Natural killer cell (primary cell): Measurements from ENCODE around the gene OBSCN. TPM values are rescaled to one million over a fixed set of nuclear protein-coding genes. Genes with fewer than 3 reads are reported as not detected.

Experiments
- ATAC-seq, 3 donors: fragments of 150-1000 bp in 2 of 3; fragments of 200-7000 bp in 1 of 3; cut with Tn5 transposase; 1 replicate in 1 of 3; 2 replicates in 2 of 3; pipeline ENCODE4 v1.10.0; 2021; ENCODE audit warnings: mild to moderate bottlenecking in 2 of 3, moderate library complexity in 2 of 3
- DNase-seq, 2 donors: peaks; one replicate each; pipeline versions ENCODE4 v3.0.0 to v3.0.0-alpha.2; 2013 to 2021; ENCODE audit warnings: mixed read lengths in 1 of 2
- H3K27ac ChIP-seq: one replicate; pipeline ENCODE4 v1.5.1; 2013; ENCODE audit warnings: mild to moderate bottlenecking, low read length
- H3K27me3 ChIP-seq: one replicate; pipeline ENCODE4 v1.6.1; 2013; ENCODE audit warnings: low read length; ENCODE audit not compliant: control insufficient read depth, insufficient read depth
- H3K36me3 ChIP-seq: one replicate; pipeline ENCODE4 v1.6.1; 2013; ENCODE audit warnings: low read length; ENCODE audit not compliant: control insufficient read depth, insufficient read depth
- H3K4me1 ChIP-seq: one replicate; pipeline ENCODE4 v1.6.1; 2013; ENCODE audit warnings: low read length; ENCODE audit not compliant: control insufficient read depth, insufficient read depth
- H3K4me3 ChIP-seq: one replicate; pipeline ENCODE4 v1.5.1; 2013; ENCODE audit warnings: low read length
- H3K9me3 ChIP-seq: one replicate; pipeline ENCODE4 v1.6.1; 2013; ENCODE audit warnings: low read length; ENCODE audit not compliant: control insufficient read depth, insufficient read depth
- H3K27ac Mint-ChIP-seq, 2 donors: one replicate each; pipeline ENCODE4 v1.8.0; 2022; ENCODE audit warnings: mild to moderate bottlenecking in 2 of 2, mixed read lengths in 2 of 2, moderate library complexity in 1 of 2
- H3K27me3 Mint-ChIP-seq, 2 donors: one replicate each; pipeline ENCODE4 v1.8.0; 2022; ENCODE audit warnings: low read depth in 2 of 2, mixed read lengths in 2 of 2
- H3K36me3 Mint-ChIP-seq: one replicate; pipeline ENCODE4 v1.8.0; 2022; ENCODE audit warnings: mixed read lengths
- H3K4me1 Mint-ChIP-seq, 2 donors: one replicate each; pipeline ENCODE4 v1.8.0; 2022; ENCODE audit warnings: mixed read lengths in 2 of 2
- H3K4me3 Mint-ChIP-seq: one replicate; pipeline ENCODE4 v1.8.0; 2022; ENCODE audit warnings: mild to moderate bottlenecking, moderate library complexity, mixed read lengths
- H3K9me3 Mint-ChIP-seq, 2 donors: one replicate each; pipeline ENCODE4 v1.8.0; 2022; ENCODE audit warnings: mixed read lengths in 2 of 2
- CTCF ChIP-seq: fragments of 200-600 bp; IDR thresholded peaks from one replicate; pipeline ENCODE4 v1.8.0; 2022; ENCODE audit warnings: antibody characterized with exemption
- WGBS: methylation state at CpG from one replicate; pipeline ENCODE4 v1.1.7; 2013; ENCODE audit warnings: missing lambda C conversion rate; ENCODE audit not compliant: insufficient coverage; 5-methylcytosine and 5-hydroxymethylcytosine counted together
- intact Hi-C: fragments of 100-400 bp; cut with micrococcal nuclease; formaldehyde crosslinking; loops from one replicate; pipeline ENCODE4 v1.14.2; 2022
- total RNA-seq, 4 donors: library from RNA; stranded (reverse); fragments of 120-200 nt in 1 of 4; gene quantifications; one replicate each; pipeline versions ENCODE4 v1.2.3 to v1.2.4, GENCODE V29; 2013 to 2022

OBSCN gene
- total RNA-seq, 3 donors from 2014 or later (not counting 1 experiment from before 2014, with no cell fraction given) = 9.6 to 30.0 (median 14.3) TPM

GRCh38 chr1:228363686-228364067 is 155.8 kb downstream of the OBSCN start:
- Histone ChIP-seq H3K27me3 (no peaks in the 10 kb centered on the region), H3K27ac (no peak overlapping the region), H3K4me1 (peaks cover 8% of the 10 kb centered on the region), H3K36me3 (no peaks in the 10 kb centered on the region), H3K4me3 (no peak overlapping the region), H3K9me3 (no peaks in the 10 kb centered on the region)
- no peak for TF ChIP-seq CTCF
- 87% methylated on average over 9 of the region's 9 CpGs for WGBS
- Mint-ChIP-seq H3K27ac (no peak overlapping the region), H3K36me3 (no peaks in the 10 kb centered on the region), H3K4me1 (no peaks in the 10 kb centered on the region), H3K4me3 (no peak overlapping the region), H3K9me3 (no peaks in the 10 kb centered on the region), H3K27me3 (no peaks in the 10 kb centered on the region)
- intact Hi-C loops = no loop called here
- DNase-seq = no peak
- no peak for ATAC-seq

GRCh38 chr1:228364068-228364705 is 156.3 kb downstream of the OBSCN start:
- no peaks in the 10 kb centered on the region for H3K36me3 Mint-ChIP-seq
- no peak overlapping the region for H3K27ac Mint-ChIP-seq
- H3K4me3 Mint-ChIP-seq = no peak overlapping the region
- no peaks in the 10 kb centered on the region for H3K4me1 Mint-ChIP-seq
- DNase-seq (no peak), ATAC-seq (no peak)
- no peak overlapping the region for H3K27ac ChIP-seq
- H3K36me3 ChIP-seq = no peaks in the 10 kb centered on the region
- H3K4me1 ChIP-seq = peaks cover 5% of the 10 kb centered on the region
- H3K9me3 Mint-ChIP-seq = no peaks in the 10 kb centered on the region
- no peaks in the 10 kb centered on the region for H3K27me3 Mint-ChIP-seq
- H3K27me3 ChIP-seq = no peaks in the 10 kb centered on the region
- no peak overlapping the region for H3K4me3 ChIP-seq
- intact Hi-C loops = no loop called here
- TF ChIP-seq CTCF = no peak
- H3K9me3 ChIP-seq = no peaks in the 10 kb centered on the region
- 88% methylated on average over 12 of the region's 12 CpGs for WGBS

- ATAC-seq = no peak
- no peaks in the 10 kb centered on the region for H3K36me3 ChIP-seq
- no peak for DNase-seq
- Mint-ChIP-seq H3K27ac (no peak overlapping the region), H3K4me1 (no peaks in the 10 kb centered on the region), H3K36me3 (no peaks in the 10 kb centered on the region), H3K4me3 (no peak overlapping the region), H3K9me3 (no peaks in the 10 kb centered on the region), H3K27me3 (no peaks in the 10 kb centered on the region)
- H3K4me3 ChIP-seq = no peak overlapping the region
- H3K4me1 ChIP-seq = peaks cover 5% of the 10 kb centered on the region
- no peaks in the 10 kb centered on the region for H3K9me3 ChIP-seq
- no peak overlapping the region for H3K27ac ChIP-seq
- H3K27me3 ChIP-seq = no peaks in the 10 kb centered on the region
- TF ChIP-seq CTCF = no peak
- 89% methylated on average over 18 of the region's 19 CpGs for WGBS
- intact Hi-C loops = no loop called here
These were observed 156.9 kb downstream of the OBSCN start for GRCh38 chr1:228364706-228365213.
